GM18909 (cell line): ENCODE data around the gene VSTM5.
"Not testable (repeated sequence)": the region's sequence is repeated elsewhere in the genome, so short reads cannot be mapped to it uniquely, and the experiment has no call there.

ENCODE experiments used
- ATAC-seq: cut with Tn5 transposase; IDR thresholded peaks from one replicate; pipeline ENCODE4 v1.9.1; 2021; ENCODE audit warnings: mild to moderate bottlenecking; ENCODE audit not compliant: unreplicated experiment, poor library complexity

VSTM5 gene

DNA sequence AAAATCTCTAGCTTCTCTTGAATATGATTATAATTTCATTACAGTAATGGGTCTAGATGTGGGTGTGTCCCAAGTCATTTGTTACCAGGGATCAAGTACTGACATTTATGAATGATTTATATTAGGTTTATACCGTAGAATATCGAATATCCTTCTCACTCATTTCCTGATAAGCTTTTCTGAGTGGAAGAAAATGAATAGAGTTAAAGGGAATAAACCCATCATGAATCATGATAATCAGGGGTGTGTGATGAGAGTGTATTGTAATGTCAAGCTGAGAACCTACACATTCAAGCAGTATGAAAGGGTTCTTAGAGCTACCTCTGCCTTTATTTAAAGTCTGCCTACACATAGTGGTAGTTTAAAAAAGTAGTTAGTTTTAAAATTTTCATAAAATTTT lies 49.1 kb downstream of the VSTM5 start:
- no peak for ATAC-seq

DNA sequence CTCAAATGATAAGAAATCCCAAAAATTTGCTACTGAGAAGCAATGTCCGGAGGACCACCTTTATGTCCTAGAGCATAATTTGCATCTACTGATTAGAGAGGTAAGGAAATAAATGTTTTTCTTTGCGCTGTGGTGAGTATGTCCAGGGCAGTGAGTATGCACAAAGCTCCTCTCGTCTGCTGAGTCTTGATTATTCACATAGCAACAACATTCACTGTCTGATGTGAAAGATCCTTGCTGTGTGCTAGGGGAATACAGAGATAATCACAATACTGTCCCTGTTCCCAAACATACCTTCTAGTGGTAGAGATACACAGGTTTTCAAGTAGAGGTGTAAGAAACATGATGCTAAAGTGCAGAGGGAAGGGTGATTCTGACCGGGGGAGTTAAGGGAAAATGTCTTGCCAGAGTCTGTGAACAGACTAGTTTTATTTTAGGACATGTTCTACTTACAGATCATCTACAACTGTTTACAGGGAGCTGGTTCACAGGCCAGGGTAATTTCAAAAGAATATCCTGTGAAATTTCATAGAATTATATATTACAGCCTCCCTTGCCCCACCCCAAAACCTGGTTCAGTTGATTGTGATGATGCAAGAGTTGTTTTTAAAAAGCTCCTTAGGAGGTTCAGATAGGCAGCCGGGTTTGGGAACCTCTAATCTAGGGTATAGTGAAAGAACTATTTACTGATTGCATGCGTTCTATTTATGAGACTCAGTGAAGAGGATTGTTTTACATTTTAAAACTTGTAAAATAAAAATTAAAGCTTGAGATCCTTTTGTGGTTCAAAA lies 53.8 kb downstream of the VSTM5 start:
- ATAC-seq: no peak

DNA sequence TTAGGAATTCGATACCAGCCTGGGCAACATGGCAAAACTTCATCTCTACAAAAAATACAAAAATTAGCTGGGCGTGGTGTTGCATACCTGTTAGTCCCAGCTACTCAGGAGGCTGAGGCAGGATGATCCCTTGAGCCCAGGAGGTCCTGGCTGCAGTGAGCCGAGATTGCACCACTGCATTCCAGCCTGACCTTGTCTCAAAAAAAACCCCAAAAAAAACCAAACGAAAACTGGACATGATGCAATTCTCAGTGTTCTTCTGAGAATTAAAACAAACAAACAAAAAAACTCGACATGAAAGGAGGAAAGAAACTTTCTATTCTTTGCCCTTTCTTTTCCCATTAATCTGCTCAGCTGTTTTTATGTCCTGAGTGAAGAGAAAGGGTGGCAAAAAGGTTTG lies 58.9 kb downstream of the VSTM5 start:
- ATAC-seq: no peak

DNA sequence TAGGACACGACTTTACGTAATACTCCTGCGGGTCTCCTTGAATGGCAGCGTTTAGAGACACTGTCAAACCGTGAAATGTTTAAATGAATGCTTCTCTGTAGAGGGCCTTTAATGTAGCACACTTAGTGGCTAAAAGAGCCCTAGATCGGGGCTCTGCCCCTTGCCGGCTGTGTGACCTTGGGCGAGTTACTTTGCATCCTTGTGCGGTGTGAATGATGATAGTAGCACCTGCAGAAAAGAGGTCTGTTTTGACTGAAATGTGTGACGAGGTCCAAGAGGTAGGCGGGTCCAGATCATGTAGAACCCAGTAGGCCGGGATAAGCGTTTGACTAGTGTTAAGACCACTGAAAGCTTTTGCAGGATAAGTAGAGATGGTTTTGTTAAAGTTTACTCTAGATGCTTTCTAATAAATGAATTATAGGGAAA lies 65.5 kb downstream of the VSTM5 start:
- ATAC-seq: peak; percentile 30

DNA sequence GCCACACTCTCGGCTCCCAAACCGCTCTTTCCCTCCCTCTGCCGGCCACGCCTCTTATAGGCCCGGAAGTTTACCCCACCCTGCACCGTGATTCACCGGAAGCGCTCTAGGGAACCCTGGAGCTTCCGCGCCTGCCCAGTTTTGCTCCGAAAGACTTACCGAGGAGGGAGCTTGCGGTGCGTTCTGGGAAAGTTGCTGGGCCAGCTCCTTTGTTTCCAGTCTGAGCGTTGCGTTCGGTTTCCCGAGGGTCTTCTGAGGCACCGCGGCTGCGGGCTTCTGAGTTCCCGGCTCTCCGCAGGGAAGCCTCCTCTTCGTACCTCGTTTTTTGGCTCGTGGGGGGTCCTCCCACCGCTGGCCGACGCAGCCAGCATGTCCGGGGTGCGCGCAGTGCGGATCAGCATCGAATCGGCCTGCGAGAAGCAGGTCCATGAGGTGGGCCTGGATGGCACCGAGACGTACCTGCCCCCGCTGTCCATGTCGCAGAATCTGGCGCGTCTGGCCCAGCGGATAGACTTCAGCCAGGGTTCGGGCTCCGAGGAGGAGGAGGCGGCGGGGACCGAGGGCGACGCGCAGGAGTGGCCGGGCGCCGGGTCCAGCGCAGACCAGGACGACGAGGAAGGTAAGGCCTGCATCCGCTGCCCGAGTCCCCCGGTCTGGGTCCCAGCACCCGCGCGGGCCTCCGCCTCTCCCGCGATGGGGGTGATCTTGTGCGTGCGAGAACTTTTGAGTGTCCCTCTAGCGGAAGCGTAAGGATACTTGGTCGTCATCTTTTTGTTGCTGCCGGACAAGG lies 66.1 kb downstream of the VSTM5 start, which contains the start of gene MED17:
Gene MED17, plus strand, starts transcription at position 138 of the 790 bp plus-strand sequence. Its CDS starts 232 bp downstream, at position 370.
- peak; percentile 95 for ATAC-seq

DNA sequence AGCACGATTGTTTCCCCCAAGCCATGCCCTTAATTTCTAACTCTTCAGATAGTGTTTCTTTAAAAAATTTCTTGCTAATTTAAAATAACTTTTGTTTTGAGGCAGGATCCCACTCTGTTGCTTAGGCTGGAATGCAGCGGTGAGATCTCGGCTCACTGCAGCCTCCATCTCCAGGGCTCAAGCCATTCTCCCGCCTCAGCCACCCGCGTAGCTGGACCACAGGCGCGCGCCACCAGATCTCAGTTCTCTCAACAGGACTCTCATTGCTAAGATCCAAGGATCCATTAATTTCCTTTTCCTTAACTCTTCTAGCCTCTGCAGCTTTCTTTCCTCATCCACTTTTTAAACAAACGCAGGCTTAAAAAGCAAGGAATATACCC lies 66.7 kb downstream of the VSTM5 start:
- peak; percentile 62 for ATAC-seq

DNA sequence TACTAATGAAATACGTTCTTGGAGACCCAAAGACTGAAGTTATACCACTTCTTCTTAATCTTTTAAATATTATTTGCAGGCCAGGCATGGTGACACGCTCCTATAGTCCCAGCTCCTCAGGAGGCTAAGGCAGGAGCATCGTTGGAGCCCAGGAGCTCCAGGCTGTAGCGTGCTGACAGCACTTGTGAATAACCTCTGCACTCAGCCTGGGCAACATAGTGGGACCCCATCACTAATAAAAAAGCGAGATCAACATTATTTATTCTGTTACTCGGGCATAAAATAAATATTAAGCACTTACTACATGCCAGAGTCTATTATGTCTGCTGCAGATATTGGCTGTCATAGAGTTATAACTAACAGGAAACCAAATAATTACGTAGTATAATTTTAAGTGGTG lies 67.1 kb downstream of the VSTM5 start:
- ATAC-seq: no peak

DNA sequence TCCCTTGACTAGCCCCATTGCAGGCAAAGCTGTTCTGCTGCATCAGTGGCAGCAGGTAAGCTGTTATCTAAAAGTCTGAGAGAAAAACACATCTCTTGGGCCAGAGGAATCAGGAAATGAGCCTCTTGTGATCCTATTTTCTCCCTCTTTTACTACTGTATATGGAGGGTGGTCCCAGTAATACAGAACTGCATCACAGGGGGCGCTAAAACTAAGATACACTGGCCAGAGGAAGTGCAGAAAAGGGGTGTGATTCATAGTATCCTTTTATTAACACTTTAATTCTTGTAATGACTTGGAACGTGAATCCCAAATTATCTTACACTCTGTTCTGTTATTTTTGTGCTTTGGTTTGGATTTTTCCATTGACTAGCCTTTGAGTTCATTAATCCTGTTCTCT lies 75.1 kb downstream of the VSTM5 start:
- ATAC-seq: no peak

DNA sequence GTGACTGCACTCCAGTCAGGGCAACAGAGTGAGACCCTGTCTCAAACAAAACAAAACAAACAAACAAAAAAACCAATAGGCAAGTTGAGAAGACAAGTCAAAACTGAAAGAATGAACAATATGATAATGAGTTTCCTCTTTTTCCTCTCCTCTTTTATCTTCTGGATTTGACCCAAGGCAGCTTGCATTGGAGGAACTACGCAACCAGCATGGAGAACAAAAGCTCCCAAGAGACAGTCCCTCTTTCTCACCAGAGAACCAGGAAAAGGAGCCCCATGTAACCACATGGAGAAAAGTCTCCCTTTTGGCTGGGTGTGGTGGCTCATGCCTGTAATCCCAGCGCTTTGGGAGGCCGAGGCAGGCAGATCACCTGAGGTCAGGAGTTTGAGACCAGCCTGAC lies 75.9 kb downstream of the VSTM5 start:
- ATAC-seq: not testable (repeated sequence)

DNA sequence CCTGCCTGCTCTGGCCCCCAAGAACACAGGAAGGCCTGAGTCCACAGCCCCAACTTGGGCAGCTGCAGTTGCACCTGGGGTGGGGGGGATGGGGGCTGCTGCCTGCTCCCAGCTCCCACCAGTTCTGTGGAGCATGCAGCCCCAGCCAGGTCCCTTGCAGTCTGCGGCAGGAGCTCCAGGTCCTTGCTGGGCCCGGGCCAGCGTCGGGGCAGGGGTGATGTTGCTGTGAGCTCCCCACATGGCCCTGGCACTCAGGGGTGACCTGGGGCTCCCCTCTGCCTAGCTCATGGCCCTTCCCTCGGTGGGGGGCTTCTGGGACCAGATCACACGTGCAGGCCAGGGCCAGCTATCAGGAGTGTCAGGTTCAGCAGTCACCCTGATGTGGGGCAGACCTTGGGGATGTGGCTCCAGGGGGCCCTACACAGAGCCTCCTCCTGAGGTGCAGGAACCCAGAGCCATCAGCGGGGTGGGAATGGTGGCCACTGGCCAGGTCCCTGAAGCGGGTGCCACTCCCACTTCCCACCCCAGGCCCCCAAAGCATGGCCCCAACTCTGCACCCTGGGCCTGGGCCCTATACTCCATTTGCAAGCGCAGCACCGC lies 76.7 kb downstream of the VSTM5 start:
- ATAC-seq: no peak

DNA sequence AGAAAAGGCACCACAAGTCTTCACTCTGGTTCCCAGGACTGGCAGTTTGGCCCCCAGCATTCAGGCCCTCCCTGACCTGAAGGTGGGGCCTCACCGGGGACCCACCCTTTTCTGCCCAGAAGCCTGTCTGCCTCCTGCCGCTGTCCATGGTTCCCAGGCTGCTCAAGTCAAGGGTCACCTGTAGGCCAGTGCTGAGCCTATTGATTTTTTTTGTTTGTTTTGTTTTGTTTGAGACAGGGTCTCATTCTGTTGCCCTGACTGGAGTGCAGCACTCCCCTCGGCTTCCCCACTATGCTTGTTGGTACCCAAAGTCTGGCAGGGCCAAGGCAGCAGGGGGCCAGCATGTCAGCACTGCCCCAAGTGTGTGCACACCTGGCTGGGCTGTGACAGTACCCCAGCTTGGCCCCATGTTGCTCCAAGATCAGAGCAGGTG lies 77.4 kb downstream of the VSTM5 start:
- no peak for ATAC-seq

DNA sequence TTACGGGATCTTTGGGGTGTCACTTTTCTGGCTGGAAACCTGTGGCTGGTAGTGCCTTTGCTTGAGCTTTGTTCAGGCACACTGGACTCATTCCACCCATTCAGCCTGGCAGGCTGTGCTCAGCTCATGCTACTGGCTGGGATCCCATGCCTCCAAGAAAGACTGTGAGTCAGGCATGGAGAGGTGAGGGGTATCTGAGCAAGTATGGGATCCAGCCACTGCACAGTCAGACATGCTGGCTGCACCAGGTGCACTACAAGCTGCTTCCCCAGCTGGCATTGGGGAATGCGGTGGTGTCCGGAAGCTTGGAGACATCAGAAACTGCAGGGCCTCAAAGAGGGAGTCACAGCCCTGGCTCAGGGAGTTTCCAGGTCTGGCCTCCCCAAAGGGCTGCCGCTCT lies 78.3 kb downstream of the VSTM5 start:
- ATAC-seq: no peak

DNA sequence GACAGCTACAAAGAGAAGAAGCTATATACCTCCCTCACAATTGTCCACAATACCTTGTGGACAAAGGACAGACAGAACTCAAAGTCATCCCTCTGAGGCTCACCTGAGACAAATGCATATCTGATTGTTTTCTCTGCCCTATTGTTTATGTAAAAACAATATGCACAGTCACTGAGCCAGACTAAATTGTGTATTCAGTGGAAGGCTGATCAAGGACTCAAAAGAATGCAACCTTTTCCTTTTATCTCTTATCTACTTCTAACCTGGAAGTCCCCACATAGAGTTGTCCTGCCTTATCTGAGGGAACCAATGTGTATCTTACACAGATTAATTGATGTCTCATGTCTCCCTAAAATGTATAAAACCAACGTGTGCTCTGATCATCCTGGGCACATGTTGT lies 80.3 kb downstream of the VSTM5 start:
- ATAC-seq: no peak
